GM19238 (cell line): ENCODE results near the gene NUP50.

ENCODE experiments used
- DNase-seq: peaks from one replicate; pipeline ENCODE4 v3.0.0; 2011; ENCODE audit warnings: low spot score; ENCODE audit not compliant: insufficient read length

NUP50 gene, protein sequence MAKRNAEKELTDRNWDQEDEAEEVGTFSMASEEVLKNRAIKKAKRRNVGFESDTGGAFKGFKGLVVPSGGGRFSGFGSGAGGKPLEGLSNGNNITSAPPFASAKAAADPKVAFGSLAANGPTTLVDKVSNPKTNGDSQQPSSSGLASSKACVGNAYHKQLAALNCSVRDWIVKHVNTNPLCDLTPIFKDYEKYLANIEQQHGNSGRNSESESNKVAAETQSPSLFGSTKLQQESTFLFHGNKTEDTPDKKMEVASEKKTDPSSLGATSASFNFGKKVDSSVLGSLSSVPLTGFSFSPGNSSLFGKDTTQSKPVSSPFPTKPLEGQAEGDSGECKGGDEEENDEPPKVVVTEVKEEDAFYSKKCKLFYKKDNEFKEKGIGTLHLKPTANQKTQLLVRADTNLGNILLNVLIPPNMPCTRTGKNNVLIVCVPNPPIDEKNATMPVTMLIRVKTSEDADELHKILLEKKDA

DNA sequence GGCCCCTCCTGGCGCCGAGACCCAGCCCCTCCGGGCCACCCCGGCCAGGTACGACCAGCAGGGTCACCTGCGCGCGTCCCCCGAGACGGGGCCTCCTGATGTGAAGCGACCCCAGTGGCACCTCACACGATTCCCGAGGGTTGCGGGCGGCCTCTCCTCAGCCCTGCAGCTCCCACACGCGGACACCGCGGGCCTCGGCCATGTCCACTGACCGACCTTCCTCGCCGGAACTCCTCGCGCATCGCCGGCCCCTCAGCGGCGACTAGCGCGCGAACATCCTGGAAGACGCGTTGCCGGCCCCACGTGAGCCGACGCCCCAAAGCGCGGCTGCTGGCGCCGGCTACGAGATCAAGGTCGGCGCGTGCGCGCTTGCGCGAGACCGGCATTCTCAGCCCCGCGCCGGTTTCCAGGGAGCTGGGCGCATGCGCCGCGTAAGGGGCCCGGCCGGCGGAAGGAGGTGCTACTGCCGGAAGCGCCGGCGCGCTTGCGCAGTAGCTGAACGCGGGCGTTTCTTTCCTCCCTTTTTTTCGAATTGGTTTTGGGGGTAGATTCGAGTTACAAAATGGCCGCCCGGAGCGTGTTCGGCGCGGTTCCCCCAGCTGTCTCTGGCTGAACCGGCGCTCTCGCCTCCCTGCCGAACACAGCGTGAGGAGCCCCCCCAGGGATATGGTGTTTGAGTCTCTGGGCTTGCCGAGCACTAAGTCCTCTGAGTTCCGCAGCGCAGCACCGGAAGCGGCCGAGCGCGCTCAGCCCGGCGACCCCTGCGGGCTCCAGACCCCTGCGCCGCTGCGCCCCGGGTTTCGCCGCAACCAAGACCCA lies at the start of gene NUP50:
NUP50 (plus strand) TSS at position 475 of the 819 bp plus-strand sequence. CDS start 4,253 bp downstream, outside the sequence.
- DNase-seq, result peak; percentile 95

DNA sequence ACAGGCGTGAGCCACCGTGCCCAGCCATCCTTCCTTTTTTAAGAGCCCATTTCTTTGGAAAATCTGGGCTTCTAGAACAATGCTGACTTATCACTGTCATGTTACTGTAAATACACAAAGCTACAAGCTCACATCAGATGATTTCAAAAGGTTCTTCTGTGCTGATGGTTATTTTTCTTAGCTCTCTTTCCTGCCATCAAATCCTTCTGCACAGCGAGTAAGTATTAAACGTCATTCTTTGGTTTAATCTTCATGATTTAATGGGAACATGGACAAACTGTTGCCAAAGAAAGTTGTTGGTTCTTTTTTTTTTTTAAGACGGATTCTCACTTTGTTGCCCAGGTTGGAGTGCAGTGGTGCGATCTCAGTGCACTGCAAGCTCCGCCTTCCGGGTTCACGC lies 43.3 kb upstream of the NUP50 start:
- no peak for DNase-seq

DNA sequence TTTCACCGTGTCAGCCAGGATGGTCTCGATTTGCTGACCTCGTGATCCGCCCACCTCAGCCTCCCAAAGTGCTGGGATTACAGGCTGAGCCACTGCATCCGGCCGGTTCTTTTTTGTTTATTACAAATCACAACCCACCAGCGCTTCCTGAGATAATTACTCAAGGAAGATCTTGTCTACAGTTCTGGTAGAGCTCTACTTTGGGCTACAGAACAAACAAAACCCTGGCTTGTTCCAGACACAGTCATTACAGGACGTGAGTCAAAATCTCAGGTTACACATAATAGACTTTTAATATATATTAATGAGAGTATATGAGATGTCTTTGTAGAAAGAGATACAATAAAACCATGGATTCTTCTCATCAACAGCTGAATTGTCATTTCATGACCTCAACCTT lies 42.8 kb upstream of the NUP50 start:
- DNase-seq, result no peak

DNA sequence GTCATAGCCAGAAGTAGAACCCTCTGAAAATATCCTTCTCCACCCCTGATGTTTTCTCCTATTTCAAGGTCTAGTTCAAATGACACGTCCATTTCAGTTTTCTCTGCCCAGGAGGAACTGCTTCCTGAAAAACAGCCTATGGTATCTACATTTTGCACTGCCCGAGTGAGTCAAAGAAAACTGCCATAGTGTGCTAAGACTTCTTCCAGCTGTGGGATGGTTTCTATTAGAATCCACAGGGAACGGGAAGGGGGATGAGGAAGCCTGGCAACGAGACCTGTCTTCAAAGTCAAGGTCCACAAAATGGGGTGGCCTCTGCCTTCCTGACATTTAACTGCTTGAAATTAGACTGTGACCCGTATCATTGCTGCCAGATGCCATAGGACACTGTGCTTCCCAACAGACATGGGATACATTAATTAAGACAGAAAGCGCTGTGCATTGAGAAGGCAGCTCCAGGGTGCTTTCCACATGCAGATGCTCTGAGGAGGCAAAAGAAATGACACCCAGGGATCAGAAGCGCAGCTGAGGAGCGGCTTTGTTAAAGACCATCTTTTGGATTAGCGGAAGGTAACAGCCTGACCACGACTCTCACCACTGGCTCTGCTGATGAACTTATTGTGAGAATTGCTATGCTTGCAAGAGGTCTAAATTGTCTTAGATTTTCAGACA lies 39.4 kb upstream of the NUP50 start:
- no peak for DNase-seq

DNA sequence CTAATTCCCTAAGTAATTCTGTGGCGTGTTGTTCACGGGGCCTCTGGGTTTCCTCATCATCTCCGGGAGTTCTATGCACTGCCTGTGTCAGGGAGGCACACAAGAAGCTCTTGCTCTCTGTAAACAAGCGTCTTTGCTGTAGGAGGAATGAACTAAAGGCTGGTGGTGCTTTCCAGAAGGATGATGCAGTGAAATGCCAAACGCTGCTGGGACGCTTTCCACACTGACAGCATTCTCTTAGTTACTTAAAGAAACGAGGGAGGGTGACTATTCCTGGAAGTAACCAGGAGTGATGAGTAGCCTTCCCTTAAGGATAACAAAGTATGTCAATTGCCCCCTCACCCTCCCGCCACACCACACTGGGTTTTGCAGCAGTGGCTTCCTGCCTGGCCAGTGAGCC lies 38.5 kb upstream of the NUP50 start:
- no peak for DNase-seq

DNA sequence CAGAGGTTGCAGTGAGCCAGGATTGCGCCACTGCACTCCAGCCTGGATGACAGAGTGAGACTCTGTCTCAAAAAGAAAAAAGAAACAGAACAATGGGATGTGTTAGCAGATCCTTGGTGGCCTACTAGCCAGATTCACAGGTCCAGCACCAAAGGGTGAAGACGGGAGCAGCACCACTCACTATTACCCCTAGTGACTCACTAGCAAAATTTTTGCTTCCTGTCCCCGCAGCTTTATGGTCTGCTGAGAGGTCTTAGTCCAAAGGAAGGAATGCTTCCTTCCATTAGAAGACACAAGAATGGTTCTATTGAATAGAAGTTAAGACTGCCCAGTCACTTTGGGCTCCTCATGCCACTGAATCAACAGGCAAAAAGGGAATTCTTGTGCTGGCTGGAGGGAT lies 35.9 kb upstream of the NUP50 start:
- DNase-seq, result no peak

DNA sequence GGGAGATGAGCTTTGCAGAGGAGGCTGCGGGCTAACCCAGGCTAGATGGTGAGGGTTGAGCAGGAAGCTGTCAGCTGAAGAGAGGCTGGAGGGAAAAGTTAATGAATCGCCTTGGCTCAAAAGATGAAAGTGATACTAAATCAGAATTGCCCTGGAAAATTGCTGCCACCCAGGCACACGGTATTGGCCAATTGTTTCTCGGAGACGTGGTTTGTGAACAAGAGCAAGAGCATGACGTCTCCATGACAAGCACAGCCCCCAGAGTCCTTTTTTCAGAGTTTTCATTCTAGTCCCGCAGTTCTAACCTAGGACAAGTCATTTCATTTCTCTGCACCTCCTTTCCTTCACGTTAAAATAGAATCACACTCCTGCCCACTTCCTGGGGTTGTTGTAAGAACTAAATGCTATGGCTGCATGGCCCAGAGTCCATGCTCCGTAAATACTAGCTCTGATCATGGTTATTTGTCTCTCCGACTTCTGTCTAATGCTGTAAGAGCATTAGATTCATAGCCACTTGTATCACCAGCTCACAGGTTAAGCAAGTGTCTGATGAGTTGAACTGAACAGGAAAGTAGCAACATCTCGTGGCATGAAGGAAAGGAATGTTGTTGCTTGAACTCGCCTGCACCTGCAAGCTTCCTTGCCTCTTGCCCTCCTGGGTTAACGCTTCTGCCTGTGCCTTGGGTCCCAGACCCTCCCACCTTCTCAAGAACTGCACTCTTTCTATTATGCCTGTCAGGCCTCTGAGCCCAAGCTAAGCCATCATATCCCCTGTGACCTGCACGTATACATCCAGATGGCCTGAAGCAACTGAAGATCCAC lies 33.8 kb upstream of the NUP50 start:
- no peak for DNase-seq

DNA sequence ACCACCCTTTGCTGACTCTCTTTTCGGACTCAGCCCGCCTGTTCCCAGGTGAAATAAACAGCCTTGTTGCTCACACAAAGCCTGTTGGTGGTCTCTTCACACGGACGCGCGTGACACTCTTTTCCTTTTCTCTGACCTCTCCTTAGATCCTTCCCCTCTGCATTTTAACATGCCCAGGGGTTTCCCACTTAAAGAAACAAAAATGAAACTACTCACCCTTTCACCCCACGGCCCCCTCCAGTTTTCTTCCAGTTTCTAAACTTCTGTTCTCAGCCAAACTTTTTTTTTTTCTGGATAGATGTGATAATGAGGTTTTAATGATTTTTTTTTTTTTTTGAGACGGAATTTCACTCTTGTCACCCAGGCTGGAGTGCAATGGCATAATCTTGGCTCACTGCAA lies 32.8 kb upstream of the NUP50 start:
- no peak for DNase-seq

DNA sequence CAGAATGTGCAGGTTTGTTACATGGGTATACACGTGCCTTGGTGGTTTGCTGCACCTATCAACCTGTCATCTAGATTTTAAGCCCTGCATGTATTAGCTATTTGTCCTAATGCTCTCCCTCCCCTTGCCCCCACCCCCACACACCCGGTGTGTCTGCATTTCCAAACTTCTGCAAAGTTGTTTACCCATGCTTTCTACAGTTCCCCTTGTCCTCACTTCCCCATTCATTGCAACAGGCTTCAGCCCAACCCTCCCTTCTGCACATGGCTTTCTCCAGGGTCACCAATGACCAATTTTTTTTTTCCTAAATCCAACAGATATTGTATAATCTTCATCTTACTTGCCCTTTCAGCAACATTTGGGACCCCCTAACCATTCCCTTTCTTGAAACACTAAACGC lies 32.0 kb upstream of the NUP50 start:
- DNase-seq, result no peak

DNA sequence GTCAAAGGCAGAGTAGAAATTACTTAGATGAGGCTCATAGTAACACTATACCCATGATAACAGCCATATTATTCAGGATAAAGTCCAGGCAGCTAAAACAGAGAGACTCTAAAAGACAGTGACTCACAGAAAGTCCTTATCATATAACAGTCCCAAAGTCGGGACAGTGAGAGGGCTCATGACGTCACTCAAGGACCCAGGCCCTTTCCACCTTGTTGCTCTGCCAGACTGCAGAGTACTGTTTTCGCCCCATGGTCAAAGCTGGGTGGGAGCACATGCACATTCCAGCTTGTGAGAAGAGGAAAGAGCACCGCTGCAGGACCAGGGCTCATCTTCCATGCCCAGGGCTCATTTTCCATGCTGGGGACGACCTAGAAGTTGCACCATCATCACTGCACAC lies 29.4 kb upstream of the NUP50 start:
- no peak for DNase-seq

DNA sequence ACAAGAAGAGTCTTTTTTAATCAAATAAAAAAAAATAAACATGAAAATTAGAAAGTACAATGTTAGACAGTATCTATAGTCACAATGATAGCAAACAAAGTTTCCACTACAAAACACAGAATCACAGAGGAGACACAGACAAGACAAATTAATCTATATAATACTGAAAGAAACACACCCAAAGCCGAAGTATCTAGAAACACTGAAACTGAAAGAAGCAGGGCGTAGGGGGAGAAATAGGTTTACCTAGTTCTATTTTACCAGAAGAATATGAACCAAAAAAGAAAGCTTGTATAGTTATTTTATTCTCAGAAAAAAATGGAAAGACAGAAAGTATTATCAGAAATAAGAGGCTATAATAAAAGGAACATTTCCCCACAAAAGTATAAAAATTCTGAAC lies 27.1 kb upstream of the NUP50 start:
- DNase-seq, result peak; percentile 22

DNA sequence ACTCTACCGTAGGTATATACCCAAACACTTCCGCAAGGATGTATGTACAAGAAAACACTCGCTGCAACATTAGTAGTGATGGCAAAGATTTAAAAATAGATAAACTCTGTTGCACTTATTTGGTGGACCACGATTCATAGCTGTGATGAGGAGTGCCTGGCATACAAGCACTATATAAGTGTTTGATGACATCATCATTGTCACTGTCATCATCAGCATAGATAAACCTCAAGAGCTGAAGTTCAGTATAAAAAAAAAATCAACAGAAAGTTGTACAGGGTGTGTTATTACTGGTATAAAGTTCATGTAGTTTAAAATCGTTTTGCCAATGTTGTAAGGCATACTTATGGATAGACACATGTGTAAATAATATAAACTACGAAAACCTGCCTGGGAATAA lies 24.0 kb upstream of the NUP50 start:
- no peak for DNase-seq

DNA sequence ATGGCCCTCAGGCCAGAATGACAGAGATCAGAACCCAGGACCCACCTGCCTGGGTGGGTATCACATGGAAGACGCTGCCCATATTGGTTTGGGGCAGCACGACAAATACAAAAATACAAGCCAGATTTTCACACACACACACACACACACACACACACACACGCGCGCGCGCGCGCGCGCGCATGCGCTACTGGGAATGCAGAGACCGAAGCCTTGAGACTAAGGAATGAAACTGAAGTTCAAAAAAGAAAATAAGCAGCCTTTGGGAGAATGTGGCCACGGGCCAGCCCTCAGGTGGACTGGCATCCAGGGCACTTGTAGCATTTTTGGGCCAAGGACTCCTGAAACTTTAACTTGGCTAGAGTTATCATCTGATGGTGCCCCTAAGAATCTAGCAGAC lies 21.3 kb upstream of the NUP50 start:
- DNase-seq, result no peak

DNA sequence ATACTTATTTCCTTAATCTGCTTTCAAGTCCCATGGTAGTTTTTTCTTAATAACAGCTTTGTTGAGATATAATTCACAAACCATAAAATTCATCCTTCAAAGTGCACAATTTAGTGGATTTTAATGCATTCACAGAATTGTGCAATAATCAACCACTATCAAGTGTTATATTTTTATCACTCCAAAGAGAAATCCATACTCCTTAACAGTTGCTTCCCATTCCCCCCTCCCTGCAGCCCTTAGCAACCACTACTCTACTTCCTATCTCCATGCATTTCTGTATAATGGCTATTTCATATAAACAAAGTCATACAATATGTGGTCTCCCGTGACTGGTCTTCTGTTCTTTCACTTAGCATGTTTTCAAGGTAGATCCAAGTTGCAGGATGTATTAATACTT lies 18.8 kb upstream of the NUP50 start:
- no peak for DNase-seq

DNA sequence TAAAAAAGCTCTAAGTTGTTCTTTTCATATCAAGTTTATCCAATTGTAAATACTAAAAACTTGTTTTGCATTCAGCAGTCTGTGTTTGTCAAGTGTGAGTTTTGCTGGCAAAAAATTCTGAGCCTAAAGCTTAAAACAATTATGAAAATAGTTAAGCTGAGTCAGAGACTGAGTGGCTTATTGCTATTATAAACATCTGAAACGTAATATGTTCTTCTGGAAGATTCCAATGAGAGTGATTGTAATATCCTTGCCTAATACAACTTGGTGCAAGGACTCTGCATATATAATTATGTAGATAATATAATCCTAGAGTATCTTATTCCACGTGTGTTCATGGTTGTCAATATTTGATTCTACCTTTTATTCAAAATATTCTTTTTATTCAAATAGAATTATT lies 14.1 kb upstream of the NUP50 start:
- no peak for DNase-seq

DNA sequence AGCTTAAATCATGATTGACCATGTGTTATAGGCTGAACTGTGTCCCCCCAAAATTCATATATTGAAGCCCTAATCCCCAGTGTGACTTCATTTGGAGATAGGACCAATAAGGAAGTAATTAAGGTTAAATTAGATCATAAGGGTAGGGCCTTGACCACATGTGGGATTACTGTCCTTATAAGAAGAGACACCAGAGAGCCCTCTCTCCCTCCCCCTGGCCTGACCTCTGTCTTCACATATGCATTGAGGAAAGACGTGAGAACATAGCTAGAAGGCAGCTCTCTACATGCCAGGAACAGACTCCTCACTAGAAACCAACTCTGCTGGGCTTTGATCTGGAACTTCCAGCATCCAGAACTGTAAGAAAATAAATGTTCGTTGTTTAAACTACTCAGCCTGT lies 13.6 kb upstream of the NUP50 start:
- DNase-seq, result no peak

DNA sequence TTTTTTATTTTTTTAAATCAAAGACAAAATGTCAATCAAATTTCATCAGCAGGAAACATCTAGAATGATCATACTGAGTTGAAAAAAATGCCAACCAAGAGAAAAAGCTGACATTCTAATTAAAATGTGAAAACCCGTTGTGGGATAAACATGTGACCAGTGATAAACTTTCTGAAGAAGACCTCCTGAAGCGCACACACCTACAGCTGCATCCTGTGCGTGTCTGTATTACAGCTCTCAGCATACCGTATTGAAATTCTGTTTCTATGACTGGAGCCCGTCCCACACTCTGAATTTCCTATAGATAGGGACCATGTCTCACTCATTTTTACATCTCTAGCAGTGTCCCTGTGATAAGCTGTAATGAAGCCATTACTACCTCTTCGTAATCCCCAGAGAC lies 12.2 kb upstream of the NUP50 start:
- DNase-seq, result no peak

DNA sequence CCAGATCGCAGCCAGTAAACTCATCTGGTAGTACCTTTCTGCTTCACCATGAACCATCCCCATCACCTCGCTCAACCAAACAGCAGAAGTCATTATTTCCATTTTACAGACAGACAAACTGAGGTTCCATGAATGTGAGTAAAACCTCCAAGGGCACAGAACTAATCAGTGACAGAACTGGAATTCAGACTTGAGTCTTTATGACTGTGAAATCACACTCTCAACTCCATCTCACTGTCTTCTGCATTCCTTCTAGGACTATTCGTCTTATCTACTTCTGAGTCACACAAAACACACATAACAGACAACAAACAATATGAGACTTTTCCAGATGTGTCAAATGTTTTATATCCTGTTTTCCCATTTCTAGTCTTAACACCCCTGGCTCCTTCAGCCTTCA lies 9.3 kb upstream of the NUP50 start:
- no peak for DNase-seq

DNA sequence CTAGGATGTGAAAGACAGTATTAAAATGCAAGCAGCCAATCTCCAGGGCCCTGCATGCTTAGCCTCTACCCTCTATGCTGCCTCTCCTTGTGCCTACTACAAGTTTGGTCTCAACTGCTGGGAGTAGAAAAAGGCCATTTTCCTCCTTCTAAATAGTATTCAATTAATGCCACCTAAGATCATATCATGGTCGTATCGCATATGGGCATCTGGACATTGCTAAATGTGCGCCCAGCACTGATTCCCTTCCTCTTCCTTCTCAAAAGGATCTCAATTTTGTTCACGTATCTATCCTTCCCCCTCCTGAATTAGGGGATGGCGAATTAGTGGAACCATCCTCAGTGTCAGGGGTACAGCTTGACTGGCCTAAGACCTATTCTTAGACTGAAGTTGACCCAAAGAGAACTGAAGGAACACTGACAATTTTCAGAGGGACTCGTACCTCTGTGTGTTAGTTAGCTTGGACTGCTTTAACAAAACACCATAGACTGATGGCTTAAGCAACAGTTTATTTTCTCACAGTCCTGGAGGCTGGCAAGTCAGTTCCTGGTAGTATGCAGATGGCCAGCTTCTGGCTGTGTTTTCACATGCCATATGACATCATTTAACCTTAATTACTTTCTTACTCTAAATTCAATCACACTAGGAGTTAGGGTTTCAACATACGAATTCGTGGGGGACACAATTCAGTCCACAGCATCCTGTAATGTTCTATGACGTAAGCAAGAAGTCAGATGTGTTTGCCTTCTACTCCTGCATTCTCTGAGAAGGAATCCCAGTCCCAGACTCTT lies 8.5 kb upstream of the NUP50 start:
- no peak for DNase-seq

DNA sequence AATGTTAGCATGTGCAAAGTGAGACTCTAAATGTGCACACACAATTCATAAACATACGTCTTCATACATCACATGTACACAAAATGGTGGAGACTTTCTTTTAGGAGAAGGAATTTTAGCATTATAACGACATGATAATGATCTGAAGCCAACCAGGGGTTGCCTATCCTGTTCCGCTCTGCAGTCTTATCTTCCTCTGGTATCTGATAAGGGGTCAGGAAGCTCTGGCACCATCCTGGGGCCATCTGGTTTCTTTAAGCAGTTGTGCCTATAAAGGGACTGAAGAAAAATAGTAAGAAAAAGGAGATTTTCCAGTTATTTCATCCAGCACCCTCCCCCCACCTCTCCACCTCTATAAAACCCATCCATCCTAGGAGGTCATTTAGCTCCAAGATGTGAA lies 5.8 kb upstream of the NUP50 start:
- DNase-seq, result no peak
